GM18867 (cell line): ENCODE results near the gene HNRNPR.
"Not testable (repeated sequence)": the region's sequence is repeated elsewhere in the genome, so short reads cannot be mapped to it uniquely, and the experiment has no call there.

ENCODE experiments used
- ATAC-seq: cut with Tn5 transposase; IDR thresholded peaks from one replicate; pipeline ENCODE4 v1.9.1; 2021; ENCODE audit warnings: mild to moderate bottlenecking, moderate library complexity; ENCODE audit not compliant: unreplicated experiment

HNRNPR gene

GRCh38 chr1:23344111-23344986 is at the start of gene HNRNPR:
HNRNPR (minus strand) TSS chr1:23344284; CDS start chr1:23341008, 3,276 bp downstream.
- peak; percentile 93 for ATAC-seq

DNA sequence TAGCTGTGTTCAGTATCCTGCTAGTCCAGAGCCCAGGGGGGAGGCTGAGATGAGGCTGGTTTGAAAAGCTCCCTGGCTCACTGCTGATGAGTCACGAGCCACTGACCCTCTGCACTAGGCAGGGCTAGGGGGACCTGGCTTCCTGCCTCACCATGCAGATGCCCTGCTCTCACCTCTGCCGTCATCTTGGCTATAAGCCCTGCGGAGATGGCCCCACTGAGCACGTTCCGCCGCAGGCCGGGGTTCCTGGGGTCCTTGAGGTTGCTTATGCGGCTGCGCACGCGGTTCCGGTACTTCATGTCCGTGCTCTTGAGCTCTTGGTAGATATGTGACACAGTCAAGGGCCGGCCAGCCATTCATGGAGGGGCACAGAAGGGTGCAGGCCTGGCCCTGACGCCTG is 49.6 kb upstream of the HNRNPR start:
- ATAC-seq: no peak

GRCh38 chr1:23392125-23392855 is 48.2 kb upstream of the HNRNPR start:
- ATAC-seq: no peak

DNA sequence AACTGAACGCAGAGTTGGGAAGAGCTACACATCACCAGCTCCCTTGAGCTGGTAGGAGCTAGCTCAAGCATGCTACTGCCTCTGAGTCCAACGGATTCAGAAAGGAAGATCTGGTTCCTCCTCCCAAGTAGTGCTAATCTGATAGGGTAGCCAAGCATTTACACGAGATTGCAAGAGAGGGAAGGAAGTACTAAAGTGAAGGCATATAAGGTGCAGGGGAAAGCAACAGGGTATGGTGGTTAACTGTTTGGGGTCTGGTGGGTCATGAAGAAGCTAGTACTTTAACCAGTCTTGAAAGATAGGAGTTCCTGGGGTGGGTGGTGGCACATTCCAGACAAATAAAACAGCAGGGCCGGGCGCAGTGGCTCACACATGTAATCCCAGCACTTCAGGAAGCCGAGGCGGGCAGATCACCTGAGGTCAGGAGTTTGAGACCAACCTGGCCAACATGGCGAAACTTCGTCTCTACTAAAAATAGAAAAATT is 45.8 kb upstream of the HNRNPR start:
- ATAC-seq: no peak

DNA sequence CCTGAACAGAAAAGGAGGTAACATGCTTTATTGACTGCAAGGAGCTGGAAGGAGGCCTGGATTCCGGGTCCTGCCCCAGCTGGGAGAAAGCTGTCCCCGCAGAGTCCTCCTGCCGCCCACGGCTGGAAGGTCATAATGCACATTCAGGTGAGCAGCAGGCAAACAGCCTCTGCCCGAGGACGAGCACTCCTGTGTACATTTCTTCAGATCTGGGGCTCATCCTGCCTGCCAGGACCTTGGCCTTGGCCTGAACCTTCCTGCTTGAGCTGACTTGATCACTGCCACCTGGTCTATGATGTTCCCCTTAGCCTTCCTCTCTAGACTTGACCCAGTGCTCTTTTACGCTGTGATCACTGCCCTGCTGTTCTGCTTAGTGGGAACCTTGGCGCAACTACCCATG is 43.4 kb upstream of the HNRNPR start:
- ATAC-seq: no peak

GRCh38 chr1:23385119-23385621 is 41.1 kb upstream of the HNRNPR start:
- no peak for ATAC-seq

GRCh38 chr1:23384312-23385058 is 40.4 kb upstream of the HNRNPR start:
- ATAC-seq: no peak

GRCh38 chr1:23383577-23384311 is 39.7 kb upstream of the HNRNPR start:
- no peak for ATAC-seq

- ATAC-seq: no peak
Measured at GRCh38 chr1:23381233-23381885, 37.3 kb upstream of the HNRNPR start.

GRCh38 chr1:23380719-23381118 is 36.6 kb upstream of the HNRNPR start:
- no peak for ATAC-seq

DNA sequence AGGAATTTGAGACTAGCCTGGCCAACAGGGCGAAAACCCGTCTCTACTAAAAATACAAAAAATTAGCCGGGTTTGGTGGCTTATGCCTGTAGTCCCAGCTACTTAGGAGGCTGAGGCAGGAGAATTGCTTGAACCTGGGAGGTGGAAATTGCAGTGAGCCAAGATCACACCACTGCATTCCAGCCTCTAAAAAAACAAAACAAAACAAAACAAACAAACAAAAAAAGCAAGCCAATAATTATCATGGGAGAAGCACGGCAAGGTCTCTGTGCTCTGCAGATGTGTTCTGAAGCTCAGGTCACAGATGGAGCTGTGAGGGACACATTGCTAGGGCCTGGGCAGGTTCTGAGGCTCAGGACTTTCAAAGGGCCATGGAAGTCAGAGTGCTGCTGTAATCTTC is 36.2 kb upstream of the HNRNPR start:
- not testable (repeated sequence) for ATAC-seq

DNA sequence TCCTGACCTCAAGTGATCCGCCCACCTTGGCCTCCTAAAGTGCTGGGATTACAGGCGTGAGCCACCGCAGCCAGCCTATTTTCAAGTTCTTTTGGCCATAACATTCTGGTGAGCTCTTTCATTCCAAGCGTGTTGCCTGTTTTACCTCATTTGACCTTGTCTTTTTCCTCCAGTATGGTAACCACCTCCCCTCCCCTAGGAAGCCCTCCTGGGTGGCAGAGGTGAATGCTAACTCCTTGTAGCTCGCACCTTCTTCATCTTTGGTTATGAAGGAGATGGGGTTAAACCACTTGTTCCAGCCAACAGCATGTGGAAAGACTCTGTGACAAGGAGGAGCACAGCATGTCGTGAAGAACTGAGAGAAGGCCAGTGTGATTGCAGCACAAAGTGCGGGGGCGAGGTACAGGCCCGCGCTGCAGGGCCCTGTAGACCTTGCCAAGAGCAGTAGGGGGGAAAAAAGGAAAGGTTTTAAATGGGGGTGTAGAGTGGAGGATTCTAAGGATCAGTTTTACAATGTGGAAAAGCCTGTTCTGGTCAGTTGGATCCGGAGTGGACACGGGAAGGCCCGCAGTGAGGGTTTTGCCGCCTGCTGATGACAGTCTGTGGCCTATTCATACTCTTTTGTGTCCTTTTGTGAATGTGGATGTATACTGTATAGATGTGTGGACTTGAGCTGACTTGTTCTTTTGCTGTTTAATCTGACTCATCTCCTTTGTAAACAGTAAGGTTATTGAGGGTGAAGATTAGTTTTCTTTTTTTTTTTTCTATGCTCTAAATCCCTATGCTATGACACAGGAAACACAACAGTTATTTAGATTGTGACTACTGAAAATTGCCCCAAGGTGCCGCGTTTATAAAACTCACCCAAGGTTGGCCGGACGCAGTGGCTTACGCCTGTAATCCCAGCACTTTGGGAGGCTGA is 33.1 kb upstream of the HNRNPR start:
- ATAC-seq: no peak

DNA sequence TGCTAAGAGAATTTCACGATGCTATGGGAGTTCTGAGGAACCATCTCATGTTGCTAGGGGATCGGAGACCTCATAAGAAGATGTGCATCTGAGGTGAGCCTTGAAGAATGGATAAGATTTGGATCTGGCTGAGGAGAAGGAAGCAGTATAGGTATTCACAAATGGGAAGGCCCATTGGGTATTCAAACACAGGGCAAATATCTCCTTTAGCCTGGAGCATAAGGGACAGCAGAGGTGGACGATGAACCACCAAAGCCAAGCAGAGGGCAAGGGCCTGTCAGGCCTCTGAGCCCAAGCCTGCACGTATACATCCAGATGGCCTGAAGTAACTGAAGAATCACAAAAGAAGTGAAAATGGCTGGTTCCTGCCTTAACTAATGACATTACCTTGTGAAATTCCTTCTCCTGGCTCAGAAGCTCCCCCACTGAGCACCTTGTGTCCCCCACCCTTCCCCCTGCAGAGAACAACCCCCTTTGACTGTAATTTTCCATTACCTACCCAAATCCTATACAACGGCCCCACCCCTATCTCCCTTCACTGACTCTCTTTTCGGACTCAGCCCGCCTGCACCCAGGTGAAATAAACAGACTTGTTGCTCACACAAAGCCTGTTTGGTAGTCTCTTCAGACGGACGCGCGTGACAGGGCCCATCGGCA is 30.1 kb upstream of the HNRNPR start:
- ATAC-seq: not testable (repeated sequence)

DNA sequence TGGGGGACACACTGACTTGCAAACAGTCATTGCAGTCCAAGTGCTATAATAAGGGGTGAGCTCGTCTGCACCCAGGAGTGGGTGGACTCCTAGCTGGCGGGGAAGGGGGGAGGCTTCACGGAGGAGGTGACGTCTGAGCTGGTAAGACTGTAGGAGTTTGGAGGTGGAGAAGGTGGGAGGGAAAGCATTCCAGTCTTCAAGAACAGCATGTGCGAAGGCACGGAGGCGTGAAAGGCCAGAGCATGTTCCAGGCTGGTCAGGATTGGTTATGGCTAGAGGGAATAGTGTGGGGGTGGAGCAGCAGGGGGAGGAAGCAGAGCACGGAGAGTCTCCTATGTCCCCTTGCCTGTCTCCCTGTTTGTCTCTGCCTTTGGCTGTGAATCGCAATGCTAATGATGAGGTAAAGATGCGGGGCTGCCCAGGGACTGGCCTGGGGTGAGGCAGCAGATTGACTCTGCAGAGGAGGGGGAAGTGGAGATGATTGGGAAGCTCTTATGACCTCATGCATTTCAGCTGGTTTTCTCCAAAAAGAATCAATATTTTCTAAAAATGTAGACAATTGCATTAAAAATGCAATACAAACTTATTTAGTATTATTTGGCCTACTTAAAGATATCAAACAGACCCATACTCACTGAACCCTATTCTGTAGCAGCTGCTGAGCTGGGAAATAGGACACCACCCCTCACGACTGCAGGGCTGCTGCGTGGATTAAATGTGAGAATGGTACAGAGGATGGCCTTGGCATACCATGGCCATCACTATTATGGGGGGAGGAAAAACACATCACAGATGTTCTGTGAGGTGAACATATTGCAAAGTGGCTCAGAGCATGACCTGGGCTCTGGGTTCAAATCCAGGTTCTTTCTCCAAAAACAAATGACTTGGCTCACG is 28.1 kb upstream of the HNRNPR start:
- no peak for ATAC-seq

- ATAC-seq: no peak
Measured at GRCh38 chr1:23370709-23371584, 26.9 kb upstream of the HNRNPR start.

DNA sequence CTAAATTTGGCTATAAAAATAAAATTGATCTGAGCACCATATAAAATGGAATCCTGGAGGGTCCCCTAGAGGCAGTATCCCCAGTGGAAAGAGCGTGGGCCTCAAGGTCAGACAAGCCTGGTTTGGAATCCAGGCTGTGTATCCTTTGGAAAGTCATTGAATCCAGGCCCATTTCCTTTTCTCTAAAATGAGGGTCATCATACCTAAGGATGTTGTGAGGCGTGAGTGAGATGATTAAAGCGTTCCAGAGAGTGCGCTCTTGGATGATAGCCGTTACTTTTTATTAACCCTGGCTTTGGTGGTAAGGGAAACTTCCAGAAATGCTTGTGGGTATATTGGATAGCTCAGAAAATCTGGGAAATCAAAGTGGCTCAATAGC is 26.2 kb upstream of the HNRNPR start:
- ATAC-seq: no peak
